K562 (cell line): ENCODE results near the gene MFAP3. TPM values are rescaled to one million over a fixed set of nuclear protein-coding genes. Genes with fewer than 3 reads are reported as not detected.

Experiments used
- ATAC-seq: fragments of 200-7000 bp; cut with Tn5 transposase; 3 replicates; pipeline ENCODE4 v1.9.1; 2020; ENCODE audit warnings: moderate library complexity
- BruUV-seq: library from RNA; stranded (reverse); fragments of 400-500 nt; replicated peaks from 2 replicates; lab custom pipeline; 2021; lab: Mats Ljungman, UMichigan
- CTCF ChIA-PET: fragments of 300-600 bp; formaldehyde crosslinking; extraction: SDS; loops from one replicate; lab custom pipeline; 2021; ENCODE audit warnings: low intra/inter-chr PET ratio; lab: Yijun Ruan, JAX
- POLR2A ChIA-PET: fragments of 300-600, 350-650 bp; sonication (Branson Sonifier 250); formaldehyde crosslinking; extraction: SDS; loops from one replicate; lab custom pipeline; 2021; ENCODE audit warnings: antibody characterized with exemption, inconsistent platforms; lab: Yijun Ruan, JAX
- DNase-seq, 4 experiments: peaks; one replicate each; pipeline versions ENCODE4 v3.0.0 to v3.0.0-alpha.2; 2011 to 2018; ENCODE audit warnings: low spot score in 3 of 4, mixed read lengths in 3 of 4; ENCODE audit errors: extremely low read depth in 1 of 4
- FAIRE-seq: peaks from 2 replicates; lab custom pipeline; 2011; peaks lifted over from hg19 to GRCh38; lab: Jason Lieb, UNC
- H2AFZ ChIP-seq: 2 replicates; pipeline ENCODE4 v1.6.0; 2011; ENCODE audit warnings: low read depth, low read length, control low read depth, inconsistent platforms
- H3K27ac ChIP-seq: fragments of 200-600 bp; 3 replicates; pipeline ENCODE4 v1.8.0; 2011; ENCODE audit warnings: low read depth, mild to moderate bottlenecking, control low read depth, inconsistent platforms, low read length, moderate library complexity, mixed read lengths; ENCODE audit errors: extremely low read depth
- H3K27me3 ChIP-seq, 2 experiments: fragments of 300-600 bp in 1 of 2; 2 replicates in 1 of 2; 3 replicates in 1 of 2; pipeline versions ENCODE4 v1.6.0 to v1.8.0; 2011; ENCODE audit warnings: inconsistent platforms in 2 of 2, low read length in 2 of 2, mild to moderate bottlenecking in 1 of 2, mixed read lengths in 1 of 2, moderate library complexity in 1 of 2; ENCODE audit not compliant: control insufficient read depth in 2 of 2, insufficient read depth in 2 of 2
- H3K36me3 ChIP-seq: fragments of 300-600 bp; 3 replicates; pipeline ENCODE4 v1.8.0; 2011; ENCODE audit warnings: mild to moderate bottlenecking, low read length, inconsistent platforms; ENCODE audit not compliant: control insufficient read depth, insufficient read depth
- H3K4me1 ChIP-seq, 2 experiments: fragments of 200-600 bp in 1 of 2; replicated peaks in 1 of 2; 2 replicates in 1 of 2; 3 replicates in 1 of 2; pipeline versions ENCODE4 v1.5.1 to v1.8.0; 2011; ENCODE audit warnings: inconsistent platforms in 2 of 2, low read length in 2 of 2, mild to moderate bottlenecking in 1 of 2, mixed read lengths in 1 of 2, moderate library complexity in 1 of 2; ENCODE audit not compliant: control insufficient read depth in 2 of 2, insufficient read depth in 2 of 2
- H3K4me2 ChIP-seq: 2 replicates; pipeline ENCODE4 v1.6.1; 2011; ENCODE audit warnings: low read length, control low read depth, inconsistent platforms, mixed read lengths; ENCODE audit not compliant: insufficient read depth
- H3K4me3 ChIP-seq: fragments of 200-600 bp; sonication (generic), shearing (Covaris generic); 2 replicates; pipeline ENCODE4 v1.5.1; 2016; ENCODE audit warnings: control low read depth, inconsistent platforms
- H3K79me2 ChIP-seq: fragments of 200-600 bp; 3 replicates; pipeline ENCODE4 v1.8.0; 2011; ENCODE audit warnings: low read length, inconsistent platforms; ENCODE audit not compliant: control insufficient read depth, insufficient read depth
- H3K9ac ChIP-seq, 2 experiments: 2 replicates each; pipeline versions ENCODE4 v1.6.0 to v1.6.1; 2011; ENCODE audit warnings: low read depth in 2 of 2, low read length in 2 of 2, control low read depth in 1 of 2, inconsistent platforms in 1 of 2, mild to moderate bottlenecking in 1 of 2, mixed read lengths in 1 of 2; ENCODE audit not compliant: insufficient read depth in 1 of 2
- H3K9me1 ChIP-seq: one replicate; pipeline ENCODE4 v1.6.0; 2011; ENCODE audit warnings: inconsistent platforms, mild to moderate bottlenecking, low read length, moderate library complexity; ENCODE audit not compliant: control insufficient read depth, insufficient read depth
- H3K9me3 ChIP-seq: replicated peaks from 2 replicates; pipeline ENCODE4 v1.5.1; 2011; ENCODE audit warnings: low read depth, low read length, inconsistent platforms; ENCODE audit not compliant: control insufficient read depth, insufficient read depth
- H4K20me1 ChIP-seq: replicated peaks from 2 replicates; pipeline ENCODE4 v1.6.1; 2011; ENCODE audit warnings: low read length, inconsistent platforms, mixed read lengths; ENCODE audit not compliant: control insufficient read depth, insufficient read depth
- CAMTA2 ChIP-seq: fragments of 250-450 bp; sonication (Bioruptor Pico); conservative IDR thresholded peaks from 2 replicates; pipeline ENCODE4 v1.5.1; 2022
- HDGF ChIP-seq: fragments of 450-650 bp; IDR thresholded peaks from 2 replicates; pipeline ENCODE4 v1.6.1; 2016
- JUNB ChIP-seq: fragments of 450-650 bp; formaldehyde crosslinking; conservative IDR thresholded peaks from 2 replicates; pipeline ENCODE4 v1.4.0; 2020; ENCODE audit warnings: mild to moderate bottlenecking
- MLX ChIP-seq, 2 experiments: fragments of 450-650 bp in 1 of 2; sonication (generic) in 1 of 2; formaldehyde crosslinking; conservative IDR thresholded peaks; 2 replicates each; pipeline versions ENCODE4 v1.4.0 to v1.8.1; 2020 to 2022; ENCODE audit warnings: mild to moderate bottlenecking in 1 of 2, missing genetic modification reagents in 1 of 2
- PTRF ChIP-seq: fragments of 450-650 bp; IDR thresholded peaks from 2 replicates; pipeline ENCODE4 v1.6.1; 2016; ENCODE audit warnings: mild to moderate bottlenecking, missing genetic modification characterization, missing compliant biosample characterization
- SIX5 ChIP-seq, 2 experiments: IDR thresholded peaks; 2 replicates each; pipeline ENCODE4 v1.6.1; 2011; ENCODE audit warnings: low read length in 2 of 2, borderline replicate concordance in 1 of 2, low read depth in 1 of 2, mild to moderate bottlenecking in 1 of 2, moderate library complexity in 1 of 2; ENCODE audit not compliant: insufficient read depth in 1 of 2
- TAF15 ChIP-seq: fragments of 200-400 bp; formaldehyde crosslinking; IDR thresholded peaks from 2 replicates; pipeline ENCODE4 v1.6.1; 2017; ENCODE audit warnings: mild to moderate bottlenecking, low read depth, low read length, moderate library complexity
- TCF7 ChIP-seq: sonication (generic); IDR thresholded peaks from 2 replicates; pipeline ENCODE4 v1.6.1; 2016; ENCODE audit warnings: antibody characterized with exemption, borderline replicate concordance
- TOE1 ChIP-seq, 2 experiments: fragments of 450-650 bp in 1 of 2; sonication (generic) in 1 of 2; formaldehyde crosslinking in 1 of 2; IDR thresholded peaks; 2 replicates each; pipeline versions ENCODE4 v1.7.1 to v1.8.0; 2016 to 2022; ENCODE audit warnings: borderline replicate concordance in 2 of 2, mild to moderate bottlenecking in 2 of 2, antibody characterized with exemption in 1 of 2, inconsistent platforms in 1 of 2, low read depth in 1 of 2, missing genetic modification reagents in 1 of 2, moderate library complexity in 1 of 2
- YY1 ChIP-seq, 3 experiments: IDR thresholded peaks; 2 replicates each; pipeline ENCODE4 v1.6.1; 2011; ENCODE audit warnings: low read length in 2 of 3, mild to moderate bottlenecking in 2 of 3, moderate library complexity in 2 of 3, borderline replicate concordance in 1 of 3, control low read depth in 1 of 3, low read depth in 1 of 3; ENCODE audit not compliant: insufficient read depth in 3 of 3, insufficient replicate concordance in 2 of 3, control insufficient read depth in 1 of 3, insufficient read length in 1 of 3; ENCODE audit errors: extremely low read depth in 1 of 3
- ZBTB5 ChIP-seq: fragments of 450-650 bp; IDR thresholded peaks from 2 replicates; pipeline ENCODE4 v1.6.1; 2017; ENCODE audit warnings: antibody characterized with exemption
- ZNF124 ChIP-seq: sonication (generic); formaldehyde crosslinking; IDR thresholded peaks from 2 replicates; pipeline ENCODE4 v1.8.1; 2022; ENCODE audit warnings: missing genetic modification reagents
- ZNF512 ChIP-seq: IDR thresholded peaks from 2 replicates; pipeline ENCODE4 v1.6.1; 2016; ENCODE audit warnings: missing genetic modification characterization, missing compliant biosample characterization
- ZSCAN29 ChIP-seq: fragments of 450-650 bp; IDR thresholded peaks from 2 replicates; pipeline ENCODE4 v1.6.1; 2017
- in situ Hi-C: fragments of 300-500 bp; cut with MboI; formaldehyde crosslinking; loops from 4 replicates; pipeline ENCODE4 v1.15.0; 2018; ENCODE audit warnings: inconsistent platforms, mixed read lengths
- intact Hi-C: fragments of 100-400 bp; cut with micrococcal nuclease; formaldehyde crosslinking; loops from 2 replicates; pipeline ENCODE4 v1.14.2; 2022
- polyA plus RNA-seq, 8 experiments: library from polyadenylated mRNA; depleted of rRNA in 4 of 8; stranded (reverse) in 5 of 8; unstranded in 3 of 8; fragments of >200 nt; fragmentation: Nextera tagmentation in 2 of 8; fragmentation: Illumina TruSeq in 1 of 8; extraction: Ambion mirVana in 2 of 8; extraction: Trizol in 1 of 8; gene quantifications; 2 replicates each; pipeline versions ENCODE4 v1.2.1 to v1.2.3, GENCODE V29; 2011 to 2014; ENCODE audit warnings: inconsistent platforms in 1 of 8, missing spikeins in 1 of 8
- total RNA-seq, 7 experiments: library from RNA; depleted of rRNA in 6 of 7; stranded (reverse); fragments of >200 nt in 6 of 7; fragmentation: Illumina TruSeq in 2 of 7; extraction: Trizol in 2 of 7; gene quantifications; 2 replicates each; pipeline versions ENCODE4 v1.2.1 to v1.2.3, GENCODE V29; 2011 to 2021; ENCODE audit warnings: low replicate concordance in 1 of 7
- TF ChIP-seq, protein P1 (sequence below), 2 experiments: fragments of 200-800 bp in 1 of 2; sonication (Bioruptor generic) in 1 of 2; sonication (generic) in 1 of 2; formaldehyde crosslinking in 1 of 2; IDR thresholded peaks in 1 of 2; conservative IDR thresholded peaks in 1 of 2; 2 replicates each; pipeline versions ENCODE4 v1.5.0 to v1.6.1; 2016 to 2020; ENCODE audit warnings: missing compliant biosample characterization in 1 of 2, missing genetic modification characterization in 1 of 2, missing genetic modification reagents in 1 of 2

MFAP3 gene
- total and polyA plus RNA-seq, 9 of the 15 experiments (the other 6 are each of a cell fraction or from before 2014, with no cell fraction given), result 9.5 to 39.1 (median 20.7) TPM

DNA sequence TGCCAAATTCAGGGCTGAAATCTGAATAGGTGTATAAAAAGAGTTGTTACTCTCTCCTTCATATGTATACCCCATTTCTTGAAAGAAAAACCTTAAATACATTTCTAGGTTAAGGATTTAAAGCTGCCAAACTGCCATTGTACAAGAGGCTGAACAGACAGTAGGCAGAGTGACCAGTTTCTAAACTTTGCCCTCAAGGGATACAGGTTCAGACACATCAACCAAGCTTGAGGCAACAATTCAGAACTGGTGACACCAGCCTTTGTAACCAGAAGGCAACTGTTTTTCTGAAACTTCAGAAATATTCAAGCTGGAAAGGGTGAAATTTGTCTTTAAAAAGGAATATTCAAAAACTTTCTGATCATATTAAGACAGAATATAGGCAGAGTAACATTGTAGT lies 47.6 kb upstream of the MFAP3 start:
- H3K4me3 ChIP-seq, result no peak overlapping the region
- H2AFZ ChIP-seq, result no peak overlapping the region
- FAIRE-seq, result no peak
- no TSS peak for BruUV-seq
- no peaks in the 10 kb centered on the region for H3K27me3 ChIP-seq
- H3K4me1 ChIP-seq, result peaks cover 0 to 12% of the 10 kb centered on the region in 2 experiments; a peak in 2 of 5 replicates
- H3K9me1 ChIP-seq, result no peaks in the 10 kb centered on the region
- in situ Hi-C loops (no loop called here), intact Hi-C loops (loop anchor here (5.0 kb wide), 1 partner anchor 61 kb away; no protein-coding TSS in a partner anchor)
- H3K9me3 ChIP-seq, result no peaks in the 10 kb centered on the region
- H3K9ac ChIP-seq, result no peak overlapping the region
- no peak for ATAC-seq
- H3K79me2 ChIP-seq, result no peaks in the 10 kb centered on the region
- H4K20me1 ChIP-seq, result no peaks in the 10 kb centered on the region
- no peak overlapping the region for H3K4me2 ChIP-seq
- DNase-seq, result no peak
- POLR2A ChIA-PET, result interaction anchor here (0.6 to 1.1 kb wide), 2 partner anchors 12 to 47 kb away, joined by 3 read pairs; partner anchors contain the start of genes FAM114A2 and MFAP3
- no peaks in the 10 kb centered on the region for H3K36me3 ChIP-seq
- CTCF ChIA-PET, result no interaction called here
- no peak overlapping the region for H3K27ac ChIP-seq
- no peak for TF ChIP-seq ZNF512 (tag)
- TF ChIP-seq HDGF, result no peak
- no peak for TF ChIP-seq TAF15
- TF ChIP-seq ZNF124 (CRISPR knock-in tag), result no peak
- TF ChIP-seq PTRF (tag), result no peak
- TF ChIP-seq SIX5 (IDR thresholded peaks at IDR 0.05; ENCODE audit: borderline replicate concordance in 1 of 2, insufficient read depth in 1 of 2, low read depth in 1 of 2, low read length in 2 of 2), result no peak
- no peak for TF ChIP-seq ZBTB5
- TF ChIP-seq, protein P1, sequence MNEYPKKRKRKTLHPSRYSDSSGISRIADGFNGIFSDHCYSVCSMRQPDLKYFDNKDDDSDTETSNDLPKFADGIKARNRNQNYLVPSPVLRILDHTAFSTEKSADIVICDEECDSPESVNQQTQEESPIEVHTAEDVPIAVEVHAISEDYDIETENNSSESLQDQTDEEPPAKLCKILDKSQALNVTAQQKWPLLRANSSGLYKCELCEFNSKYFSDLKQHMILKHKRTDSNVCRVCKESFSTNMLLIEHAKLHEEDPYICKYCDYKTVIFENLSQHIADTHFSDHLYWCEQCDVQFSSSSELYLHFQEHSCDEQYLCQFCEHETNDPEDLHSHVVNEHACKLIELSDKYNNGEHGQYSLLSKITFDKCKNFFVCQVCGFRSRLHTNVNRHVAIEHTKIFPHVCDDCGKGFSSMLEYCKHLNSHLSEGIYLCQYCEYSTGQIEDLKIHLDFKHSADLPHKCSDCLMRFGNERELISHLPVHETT (CRISPR knock-in tag; conservative IDR thresholded peaks at IDR 0.05 in 1 of 2, IDR thresholded peaks at IDR 0.05 in 1 of 2), result no peak
- TF ChIP-seq TOE1 (IDR thresholded peaks at IDR 0.05; ENCODE audit: borderline replicate concordance), result no peak
- TF ChIP-seq TOE1 (CRISPR knock-in tag; IDR thresholded peaks at IDR 0.05; ENCODE audit: borderline replicate concordance, low read depth), result no peak
- TF ChIP-seq TCF7, result no peak
- no peak for TF ChIP-seq YY1 (IDR thresholded peaks at IDR 0.05; ENCODE audit: borderline replicate concordance in 1 of 3, control insufficient read depth in 1 of 3, extremely low read depth in 1 of 3, insufficient read depth in 3 of 3, insufficient read length in 1 of 3, insufficient replicate concordance in 2 of 3, low read depth in 1 of 3, low read length in 2 of 3)
- no peak for TF ChIP-seq JUNB (CRISPR knock-in tag)
- no peak for TF ChIP-seq ZSCAN29
- TF ChIP-seq MLX (CRISPR knock-in tag; conservative IDR thresholded peaks at IDR 0.05), result no peak
- TF ChIP-seq CAMTA2 (CRISPR knock-in tag), result no peak
